Measurements from ENCODE around the gene ADAMTS7.

ADAMTS7 gene

DNA sequence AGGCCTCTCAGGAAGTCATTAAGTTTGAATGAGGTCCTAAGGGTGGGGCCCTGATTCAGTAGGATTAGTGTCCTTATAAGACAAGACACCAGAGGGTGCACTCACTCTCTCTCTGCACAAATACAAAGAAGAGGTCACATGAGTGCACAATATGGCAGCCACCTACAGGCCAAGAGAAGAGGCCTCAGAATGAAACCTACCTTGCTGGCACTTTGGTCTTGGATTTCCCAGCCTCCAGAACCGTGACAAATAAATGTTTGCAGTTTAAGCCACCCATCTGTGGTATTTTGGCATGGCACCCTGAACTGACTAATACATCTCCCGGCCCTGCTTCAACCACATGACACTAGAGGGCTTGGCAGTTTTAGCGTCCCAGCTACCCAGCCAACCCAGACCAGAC is 96.4 kb downstream of the ADAMTS7 start:
- no peak for DNase-seq

DNA sequence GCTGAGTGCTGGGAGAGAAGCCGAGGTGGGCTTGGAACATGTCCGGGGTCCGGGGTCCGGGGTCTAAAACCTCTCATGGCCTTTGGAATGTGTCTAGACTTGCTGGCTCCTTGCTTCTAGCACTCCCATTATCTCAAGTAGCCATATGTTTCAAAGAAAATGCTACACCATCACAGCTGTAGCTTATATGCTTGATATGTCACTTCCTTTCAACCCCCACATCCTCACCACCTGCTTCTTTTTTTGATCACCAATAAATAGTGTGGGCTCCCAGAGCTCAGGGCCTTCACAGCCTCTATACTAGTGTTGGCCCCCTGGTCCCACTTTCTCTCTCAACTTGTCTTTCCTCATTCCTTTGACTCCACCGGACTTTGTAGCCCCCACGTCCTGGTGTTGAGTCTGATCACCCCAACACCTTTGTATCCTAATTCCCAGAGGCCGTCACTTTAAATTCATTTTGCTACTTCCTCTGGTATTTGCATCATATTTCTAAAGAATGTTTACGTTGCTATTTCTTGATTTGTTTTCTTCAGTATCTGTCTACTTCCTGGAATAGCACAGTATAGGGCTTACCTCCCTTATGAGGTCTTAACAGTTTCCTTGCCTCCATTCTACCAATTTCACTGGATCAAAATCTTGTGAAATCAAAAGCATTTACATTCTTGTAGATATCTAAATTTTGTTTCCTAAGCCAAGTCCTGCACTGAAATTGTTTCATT is 98.3 kb downstream of the ADAMTS7 start:
- DNase-seq = no peak

DNA sequence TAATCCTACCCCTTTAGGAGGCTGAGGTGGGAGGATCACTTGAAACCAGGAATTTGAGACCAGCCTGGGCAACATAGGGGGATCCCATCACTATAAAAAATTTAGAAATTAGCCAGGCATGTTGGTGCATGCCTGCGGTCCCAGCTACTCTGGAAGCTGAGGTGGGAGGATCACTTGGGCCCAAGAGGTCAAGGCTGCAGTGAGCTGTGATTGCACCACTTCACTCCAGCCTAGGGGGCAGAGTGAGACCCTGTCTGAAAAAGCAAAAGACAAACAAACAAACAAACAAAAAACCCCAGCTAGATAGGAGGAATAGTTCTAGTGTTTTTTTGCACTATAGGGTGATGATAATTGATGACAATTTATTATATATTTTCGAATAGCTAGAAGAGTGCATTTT is 99.6 kb downstream of the ADAMTS7 start:
- DNase-seq = no peak

DNA sequence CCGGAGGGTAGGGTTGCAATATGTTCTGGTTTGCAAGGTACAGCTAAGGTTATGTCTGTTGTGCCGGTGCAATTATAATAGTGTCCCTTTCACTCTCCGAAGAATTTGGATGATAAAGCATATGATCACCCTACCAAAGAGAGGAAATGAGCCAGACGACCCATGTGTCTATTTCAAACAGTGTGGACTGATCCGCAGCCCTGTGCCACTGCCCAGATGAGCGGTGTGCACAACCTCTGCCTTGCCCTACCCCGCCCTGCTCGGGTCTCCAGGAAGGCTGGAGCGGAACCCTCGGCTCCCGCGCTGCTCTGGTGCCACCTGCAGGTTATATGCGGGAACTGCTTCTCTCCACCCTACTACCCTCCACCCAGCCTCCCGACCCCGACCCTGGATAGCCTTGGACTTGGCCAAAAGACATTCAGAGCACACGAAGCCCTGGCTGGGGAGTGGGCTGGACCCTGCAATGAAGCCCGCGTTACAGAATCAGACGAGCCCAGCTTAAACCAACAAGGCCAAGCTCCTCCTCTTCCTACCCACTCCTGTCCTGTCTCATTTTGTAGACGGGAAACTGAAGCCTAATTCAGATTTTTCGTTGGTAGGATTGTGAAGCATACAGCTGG is 101.9 kb downstream of the ADAMTS7 start:
- DNase-seq = peak; percentile 93
